Choroid plexus epithelial cell (primary cell): ENCODE data around the gene TLR4.

Source experiments
- DNase-seq: peaks from one replicate; pipeline ENCODE4 v3.0.0-alpha.2; 2010; ENCODE audit warnings: low read depth
- H3K4me3 ChIP-seq: 2 replicates; pipeline ENCODE4 v1.5.1; 2011; ENCODE audit warnings: low read depth, mild to moderate bottlenecking, control low read depth, low read length, moderate library complexity
- CTCF ChIP-seq: conservative IDR thresholded peaks from 2 replicates; pipeline ENCODE4 v1.5.1; 2011; ENCODE audit warnings: low read depth, mild to moderate bottlenecking, control low read depth, inconsistent platforms, low read length, moderate library complexity

Gene TLR4

GRCh38 chr9:117720555-117720954 is 16.4 kb downstream of the TLR4 start:
- H3K4me3 ChIP-seq = no peak overlapping the region
- TF ChIP-seq CTCF = no peak
- peak; percentile 44 for DNase-seq

- H3K4me3 ChIP-seq = no peak overlapping the region
- DNase-seq = no peak
- TF ChIP-seq CTCF = no peak
Measured at GRCh38 chr9:117720987-117721386, 16.8 kb downstream of the TLR4 start.

GRCh38 chr9:117722108-117722761 is 18.0 kb downstream of the TLR4 start:
- TF ChIP-seq CTCF = no peak
- no peak overlapping the region for H3K4me3 ChIP-seq
- no peak for DNase-seq

- TF ChIP-seq CTCF = no peak
- H3K4me3 ChIP-seq = no peak overlapping the region
- DNase-seq = no peak
Measured at GRCh38 chr9:117723986-117724625, 19.9 kb downstream of the TLR4 start.

- H3K4me3 ChIP-seq = no peak overlapping the region
- peak; percentile 91 for DNase-seq
- no peak for TF ChIP-seq CTCF
Measured at GRCh38 chr9:117725426-117725887, 21.3 kb downstream of the TLR4 start.

- no peak overlapping the region for H3K4me3 ChIP-seq
- no peak for DNase-seq
- TF ChIP-seq CTCF = no peak
Measured at GRCh38 chr9:117729375-117729774, 25.2 kb downstream of the TLR4 start.

- DNase-seq = no peak
- no peak for TF ChIP-seq CTCF
- no peak overlapping the region for H3K4me3 ChIP-seq
Measured at GRCh38 chr9:117732494-117732893, 28.3 kb downstream of the TLR4 start.
